Stimulated activated naive CD8-positive, alpha-beta T cell treated with anti-CD3 and anti-CD28 coated beads, Interleukin-15, Interleukin-2, amounts not matched to agents 100 U/mL and 50 U/mL, for 24 hours (primary cell): ENCODE results near the gene ERC2.

Experiments used
- ATAC-seq: fragments of 150-1000 bp; cut with Tn5 transposase; one replicate; pipeline ENCODE4 v1.10.0; 2021
- DNase-seq: peaks from one replicate; pipeline ENCODE4 v3.0.0; 2021

ERC2 gene

GRCh38 chr3:55711646-55712045, 756.6 kb downstream of the ERC2 start:
- no peak for DNase-seq
- ATAC-seq = no peak

- ATAC-seq = no peak
- DNase-seq = no peak
Measured at GRCh38 chr3:55709411-55710012, 758.8 kb downstream of the ERC2 start.

- DNase-seq (no peak), ATAC-seq (no peak)
Measured at GRCh38 chr3:55708921-55709320, 759.3 kb downstream of the ERC2 start.

DNA sequence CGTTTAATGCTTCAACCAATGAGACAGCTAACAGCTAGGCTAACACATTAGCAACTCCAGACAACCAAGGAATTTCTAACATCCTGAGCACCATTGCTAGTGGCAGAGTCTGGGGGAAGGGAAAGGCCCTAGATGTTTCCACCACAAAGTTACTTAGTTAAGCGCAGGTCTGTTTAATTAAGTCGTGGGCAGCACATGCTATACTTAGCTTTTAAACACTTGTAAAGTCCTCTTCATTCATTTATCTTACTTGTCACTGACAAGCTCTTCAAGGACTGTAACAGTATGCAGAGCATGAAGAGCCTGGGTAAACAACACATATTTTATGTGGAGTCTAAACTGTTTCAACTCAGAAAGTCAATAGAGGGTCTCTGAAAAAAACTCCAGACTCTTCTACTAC, 760.0 kb downstream of the ERC2 start:
- DNase-seq (no peak), ATAC-seq (no peak)

GRCh38 chr3:55704521-55704920, 763.7 kb downstream of the ERC2 start:
- ATAC-seq (no peak), DNase-seq (no peak)

- ATAC-seq (no peak), DNase-seq (no peak)
Measured at GRCh38 chr3:55702822-55703221, 765.4 kb downstream of the ERC2 start.

- DNase-seq (no peak), ATAC-seq (no peak)
Measured at GRCh38 chr3:55701997-55702396, 766.3 kb downstream of the ERC2 start.

- DNase-seq = no peak
Measured at GRCh38 chr3:55698831-55699230, 769.4 kb downstream of the ERC2 start.

DNA sequence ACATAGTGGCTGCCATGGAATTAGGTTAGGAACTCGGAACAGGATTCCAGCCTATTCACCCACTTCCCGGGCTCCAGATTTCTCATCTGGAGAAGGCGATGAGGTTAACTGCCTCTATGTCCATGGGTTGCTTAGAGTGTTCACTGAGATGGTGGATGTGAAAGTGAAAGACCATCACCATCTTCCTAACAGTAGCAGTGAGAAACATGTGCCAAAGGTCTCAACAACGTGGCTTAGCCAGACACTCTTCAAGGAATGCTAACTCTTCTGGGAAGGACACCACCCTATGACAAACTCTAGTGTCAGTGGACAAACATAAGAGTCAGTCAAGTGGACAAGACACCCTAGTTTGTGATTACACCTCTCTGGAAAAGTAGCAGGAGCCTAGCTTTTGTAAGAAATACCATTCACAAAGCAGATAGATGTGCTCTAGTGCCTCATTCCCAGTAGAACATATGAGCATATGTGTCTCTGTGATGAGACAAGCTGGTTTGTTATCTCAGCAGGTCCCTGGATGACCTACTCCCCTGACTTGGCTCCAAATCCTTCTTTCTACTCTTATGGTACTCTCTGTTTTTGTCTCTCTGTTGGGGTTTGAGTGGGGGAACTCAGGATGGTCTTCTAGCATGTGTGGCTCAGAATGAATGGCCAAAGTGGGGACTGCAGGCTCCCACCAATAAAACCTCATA, 770.9 kb downstream of the ERC2 start:
- DNase-seq = no peak
- ATAC-seq = no peak

More at GRCh38 chr3:55698831-55699230, 769.4 kb downstream of the ERC2 start:
- ATAC-seq = no peak

- ATAC-seq (no peak), DNase-seq (no peak)
Measured at GRCh38 chr3:55692957-55693558, 775.2 kb downstream of the ERC2 start.

GRCh38 chr3:55692295-55692956, 775.8 kb downstream of the ERC2 start:
- no peak for DNase-seq
- no peak for ATAC-seq

DNA sequence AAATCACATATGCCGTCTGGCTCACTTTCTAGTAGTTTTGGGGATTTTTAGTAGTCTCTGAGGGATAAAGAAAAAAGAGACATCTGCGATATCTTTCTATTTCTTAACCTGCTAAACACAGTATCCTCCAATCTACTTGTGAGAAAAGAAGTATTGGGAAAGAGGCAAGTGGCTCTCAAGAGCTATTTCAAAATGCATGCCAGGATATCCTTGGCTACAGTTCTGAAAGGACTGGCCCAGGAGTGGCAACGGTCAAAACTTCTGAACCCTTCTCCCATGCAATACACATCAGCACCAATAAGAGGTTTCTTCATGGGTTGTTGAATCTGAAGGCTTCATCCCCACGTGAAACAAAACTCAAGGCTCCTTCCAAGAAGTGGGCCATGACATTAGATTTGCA, 777.1 kb downstream of the ERC2 start:
- DNase-seq = no peak
- no peak for ATAC-seq

- DNase-seq (no peak), ATAC-seq (no peak)
Measured at GRCh38 chr3:55690726-55691125, 777.5 kb downstream of the ERC2 start.

GRCh38 chr3:55690177-55690576, 778.1 kb downstream of the ERC2 start:
- DNase-seq (no peak), ATAC-seq (no peak)

DNA sequence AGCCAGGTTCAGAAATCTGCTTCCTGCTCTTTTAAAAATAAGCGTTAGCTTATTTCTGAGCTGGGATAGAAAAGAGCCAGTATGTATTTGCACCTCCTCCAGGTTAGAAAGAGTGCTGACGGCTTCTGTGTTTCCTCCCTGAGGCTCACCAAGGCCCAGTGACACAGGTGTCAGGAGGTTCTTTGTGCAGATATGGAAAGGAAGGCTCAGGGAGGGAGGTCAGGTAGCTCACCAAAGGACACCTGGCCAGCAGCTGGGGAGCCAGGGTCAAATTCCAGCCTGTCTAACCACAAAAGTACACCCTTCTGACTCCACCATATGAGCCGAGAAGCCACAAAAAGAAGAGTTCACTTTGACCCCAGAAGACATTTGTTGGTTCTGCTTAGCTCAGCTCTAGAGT, 780.1 kb downstream of the ERC2 start:
- ATAC-seq (no peak), DNase-seq (no peak)

DNA sequence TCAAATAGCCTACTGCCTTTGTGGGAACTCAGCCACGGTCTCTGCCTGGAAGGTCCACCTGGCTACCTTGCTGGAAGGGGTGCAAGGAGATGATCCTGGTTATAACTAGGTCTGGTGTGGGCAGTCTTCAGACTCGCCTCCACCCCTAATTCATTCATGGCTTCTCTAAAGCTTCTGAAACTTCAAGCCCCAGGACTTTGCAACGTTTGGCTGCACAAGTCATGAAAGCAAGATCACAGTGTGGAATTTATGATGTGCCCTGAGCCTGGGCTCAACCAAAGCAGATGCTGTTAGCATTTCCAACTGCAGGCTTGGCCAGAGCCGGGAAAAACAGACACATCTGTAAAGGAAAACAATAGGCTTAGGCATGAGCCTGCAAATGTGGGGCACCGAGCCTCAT, 780.7 kb downstream of the ERC2 start:
- ATAC-seq = no peak
- DNase-seq = no peak

DNA sequence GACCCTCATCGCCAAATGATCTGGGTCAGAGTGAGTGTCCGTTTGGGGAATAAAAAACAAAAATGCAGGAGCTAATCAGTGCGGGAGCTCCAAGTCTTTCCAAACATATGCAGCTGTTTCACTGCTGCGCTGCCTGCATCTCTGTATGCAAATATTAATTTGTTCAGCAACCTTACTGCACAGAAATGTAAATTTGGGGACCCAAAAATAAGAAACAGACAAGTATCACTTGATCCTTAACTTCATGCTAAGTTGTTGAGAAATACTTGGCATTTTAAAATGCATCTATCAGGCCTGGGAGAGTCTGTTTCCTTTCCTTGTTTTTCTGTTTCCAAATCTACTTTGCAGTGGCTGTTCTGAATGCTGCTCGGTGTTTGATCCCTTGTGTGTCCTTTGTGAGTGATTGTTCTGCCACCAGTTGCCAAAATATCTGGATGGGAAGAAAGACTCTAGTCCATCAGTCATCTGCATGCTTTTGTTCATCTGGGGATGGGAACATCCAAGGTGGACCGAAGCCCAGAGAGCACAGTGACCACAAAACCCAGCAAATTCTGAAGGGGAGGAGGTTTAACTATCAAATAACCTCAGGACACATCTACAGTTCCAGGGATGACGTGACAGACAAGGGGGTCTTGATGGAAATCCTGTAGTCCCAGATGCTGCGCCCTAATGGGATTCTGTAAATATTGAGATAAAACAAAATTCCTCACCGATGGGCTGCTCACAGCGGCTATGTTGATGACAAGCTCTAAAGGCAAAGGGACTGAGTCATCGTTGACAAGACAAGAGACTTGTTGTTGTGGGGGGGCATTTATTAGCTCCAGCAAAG, 781.6 kb downstream of the ERC2 start:
- ATAC-seq (no peak), DNase-seq (no peak)

GRCh38 chr3:55683666-55684270, 784.5 kb downstream of the ERC2 start:
- no peak for DNase-seq
- ATAC-seq = no peak

DNA sequence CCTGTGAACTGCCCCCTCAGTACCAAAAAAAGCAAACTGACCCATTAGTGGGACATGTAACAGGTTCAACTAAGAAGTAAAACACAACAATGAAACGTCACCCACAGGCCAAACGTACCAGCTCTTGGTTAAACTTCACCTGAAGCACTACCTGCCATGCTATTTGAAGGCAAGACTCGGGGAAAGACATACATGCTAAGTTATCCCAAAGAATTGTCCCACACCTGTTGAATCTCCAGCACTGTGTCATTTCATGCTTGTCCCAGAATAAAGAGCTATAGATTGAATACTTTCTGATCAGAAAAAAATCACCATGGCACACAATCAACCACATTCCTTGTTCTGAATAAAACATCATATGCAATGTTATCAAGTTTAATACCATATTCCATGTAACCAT, 785.8 kb downstream of the ERC2 start:
- ATAC-seq (no peak), DNase-seq (no peak)

GRCh38 chr3:55678546-55679216, 789.6 kb downstream of the ERC2 start:
- ATAC-seq (no peak), DNase-seq (no peak)

DNA sequence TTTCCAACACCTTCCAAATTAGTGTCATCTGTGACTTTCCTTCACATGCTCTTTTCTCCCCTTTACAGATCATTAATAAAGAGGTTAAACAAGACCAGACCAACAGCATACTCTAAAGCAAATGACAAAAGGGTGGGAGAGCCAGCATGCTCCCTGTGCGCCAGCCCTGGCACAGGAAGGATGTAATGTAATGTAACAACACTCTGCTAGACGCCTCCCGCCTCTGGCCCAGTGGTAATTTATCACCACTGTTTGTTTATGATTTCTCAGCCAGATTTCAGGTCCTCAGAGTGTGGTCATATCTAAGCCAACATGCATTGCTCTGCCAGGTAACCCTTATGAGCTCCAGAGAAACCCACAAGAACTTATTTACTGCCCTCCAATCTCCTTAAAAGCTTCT, 791.6 kb downstream of the ERC2 start:
- ATAC-seq (no peak), DNase-seq (no peak)
